GM10248 (cell line): ENCODE data around the gene CFAP77.

ENCODE experiments used
- CTCF ChIA-PET: fragments of 300-600 bp; sonication (Branson Sonifier 250); formaldehyde crosslinking; extraction: SDS; loops from one replicate; lab custom pipeline; 2021; ENCODE audit warnings: antibody characterized with exemption; lab: Yijun Ruan, JAX
- POLR2A ChIA-PET: fragments of 350-650 bp; sonication (Branson Sonifier 250); formaldehyde crosslinking; extraction: SDS; loops from one replicate; lab custom pipeline; 2020; ENCODE audit warnings: antibody characterized with exemption; lab: Yijun Ruan, JAX
- DNase-seq: peaks from one replicate; pipeline ENCODE4 v3.0.0; 2012; ENCODE audit errors: extremely low spot score
- TF ChIP-seq, protein P1 (sequence below): IDR thresholded peaks from 2 replicates; pipeline ENCODE4 v1.5.1; 2012; ENCODE audit warnings: mild to moderate bottlenecking, low read depth; ENCODE audit errors: extremely low read depth, missing control alignments, control extremely low read depth

The CFAP77 gene

DNA sequence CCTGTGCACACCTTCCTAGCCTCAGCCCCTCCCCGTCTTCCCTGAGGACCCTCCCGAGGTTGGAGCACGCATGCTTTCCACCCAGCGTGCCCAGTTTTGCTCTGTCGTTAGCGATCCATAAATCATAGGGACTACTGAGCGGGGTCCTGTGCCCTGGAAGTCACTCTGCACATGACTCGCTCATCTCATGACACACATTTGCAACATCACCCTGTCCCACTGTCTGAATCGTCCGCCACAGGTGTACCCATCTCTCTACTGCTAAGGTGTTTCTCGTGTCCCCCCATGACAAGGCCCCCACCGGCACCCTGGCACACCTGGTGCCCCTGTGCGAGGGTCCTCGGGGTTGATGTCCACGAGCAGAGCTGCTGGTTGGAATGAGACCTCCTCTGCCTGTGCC lies 103.4 kb downstream of the CFAP77 start:
- DNase-seq: no peak
- TF ChIP-seq, protein P1, sequence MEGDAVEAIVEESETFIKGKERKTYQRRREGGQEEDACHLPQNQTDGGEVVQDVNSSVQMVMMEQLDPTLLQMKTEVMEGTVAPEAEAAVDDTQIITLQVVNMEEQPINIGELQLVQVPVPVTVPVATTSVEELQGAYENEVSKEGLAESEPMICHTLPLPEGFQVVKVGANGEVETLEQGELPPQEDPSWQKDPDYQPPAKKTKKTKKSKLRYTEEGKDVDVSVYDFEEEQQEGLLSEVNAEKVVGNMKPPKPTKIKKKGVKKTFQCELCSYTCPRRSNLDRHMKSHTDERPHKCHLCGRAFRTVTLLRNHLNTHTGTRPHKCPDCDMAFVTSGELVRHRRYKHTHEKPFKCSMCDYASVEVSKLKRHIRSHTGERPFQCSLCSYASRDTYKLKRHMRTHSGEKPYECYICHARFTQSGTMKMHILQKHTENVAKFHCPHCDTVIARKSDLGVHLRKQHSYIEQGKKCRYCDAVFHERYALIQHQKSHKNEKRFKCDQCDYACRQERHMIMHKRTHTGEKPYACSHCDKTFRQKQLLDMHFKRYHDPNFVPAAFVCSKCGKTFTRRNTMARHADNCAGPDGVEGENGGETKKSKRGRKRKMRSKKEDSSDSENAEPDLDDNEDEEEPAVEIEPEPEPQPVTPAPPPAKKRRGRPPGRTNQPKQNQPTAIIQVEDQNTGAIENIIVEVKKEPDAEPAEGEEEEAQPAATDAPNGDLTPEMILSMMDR: no peak
- CTCF ChIA-PET: no interaction called here
- POLR2A ChIA-PET: no interaction called here

DNA sequence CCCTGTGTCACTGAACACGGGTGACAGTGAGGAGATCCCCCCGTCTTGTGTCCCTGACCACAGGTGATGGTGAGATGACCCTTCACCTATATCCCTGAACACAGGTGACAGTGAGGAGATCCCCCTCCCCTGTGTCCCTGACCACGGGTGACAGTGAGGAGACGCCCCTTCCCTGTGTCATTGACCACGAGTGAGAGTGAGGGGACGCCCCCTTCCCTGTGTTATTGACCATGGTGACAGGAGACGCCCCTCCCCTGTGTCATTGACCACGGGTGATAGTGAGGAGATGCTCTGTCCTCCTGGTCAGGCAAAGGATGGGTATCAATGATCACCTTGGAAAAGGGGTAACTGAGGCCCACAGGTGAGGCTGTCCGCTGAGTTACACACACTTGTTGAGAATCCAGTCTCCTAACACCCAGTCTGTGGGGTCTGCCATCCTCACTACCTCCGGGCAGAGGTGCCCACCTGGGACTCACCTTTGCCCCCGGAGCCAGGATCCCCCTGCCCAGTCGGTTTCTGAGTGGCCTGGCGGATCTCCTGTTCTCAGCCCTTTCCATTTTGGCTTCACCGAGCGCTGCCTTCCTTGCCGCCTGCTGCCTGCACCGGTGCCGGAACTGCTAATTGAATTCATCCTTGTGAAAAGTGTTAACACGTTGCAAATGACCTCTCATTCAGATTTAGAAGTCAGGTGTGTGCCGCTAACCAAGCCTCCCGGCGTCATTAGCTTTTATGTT lies 104.2 kb downstream of the CFAP77 start:
- CTCF ChIA-PET: no interaction called here
- TF ChIP-seq, protein P1: no peak
- POLR2A ChIA-PET: no interaction called here
- DNase-seq: no peak

DNA sequence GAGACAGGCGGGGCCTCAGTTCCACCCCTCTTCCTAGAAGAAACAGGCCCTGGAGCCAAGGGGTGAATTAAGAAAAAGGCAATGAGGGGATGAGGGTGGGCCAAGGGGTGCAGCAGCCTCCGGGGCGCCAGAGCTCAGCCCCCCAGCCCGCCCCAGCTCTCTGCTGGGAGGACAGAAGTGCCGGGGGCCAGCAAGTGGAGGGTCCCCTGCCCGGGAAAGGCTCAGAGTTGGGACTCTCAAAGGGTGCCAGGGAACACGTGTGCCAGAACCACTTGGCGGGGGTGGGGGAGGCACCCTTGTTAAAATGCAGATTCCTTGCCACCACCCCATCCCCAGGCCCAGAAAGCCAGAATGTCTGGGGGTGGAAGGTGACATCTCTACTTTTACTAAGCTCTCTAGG lies 104.8 kb downstream of the CFAP77 start:
- ChIA-PET CTCF (interaction anchor here (4.3 kb wide), 1 partner anchor 9 kb away, joined by 27 read pairs; no protein-coding TSS in a partner anchor), POLR2A (no interaction called here)
- no peak for DNase-seq
- TF ChIP-seq, protein P1: no peak

DNA sequence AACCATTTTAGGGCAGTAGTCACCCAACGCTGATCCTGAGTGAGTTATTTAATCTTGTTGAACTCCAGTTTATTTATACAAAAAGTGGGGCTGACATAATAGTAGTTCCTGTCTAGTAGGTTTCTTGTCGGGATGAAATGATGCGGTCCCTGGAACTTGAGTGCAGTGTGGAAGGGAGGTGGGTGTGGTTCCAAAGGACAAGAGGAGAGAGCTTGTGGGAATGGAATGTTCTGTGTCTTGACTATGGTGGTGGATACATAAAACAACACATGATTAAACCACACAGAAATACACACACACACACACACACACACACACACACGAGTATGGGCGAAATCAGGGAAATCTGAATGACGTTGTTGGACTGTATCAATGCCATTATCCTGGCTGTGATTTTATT lies 106.3 kb downstream of the CFAP77 start:
- ChIA-PET CTCF (interaction anchor here (4.3 kb wide), 1 partner anchor 10 kb away, joined by 27 read pairs; no protein-coding TSS in a partner anchor), POLR2A (no interaction called here)
- TF ChIP-seq, protein P1: no peak
- no peak for DNase-seq

DNA sequence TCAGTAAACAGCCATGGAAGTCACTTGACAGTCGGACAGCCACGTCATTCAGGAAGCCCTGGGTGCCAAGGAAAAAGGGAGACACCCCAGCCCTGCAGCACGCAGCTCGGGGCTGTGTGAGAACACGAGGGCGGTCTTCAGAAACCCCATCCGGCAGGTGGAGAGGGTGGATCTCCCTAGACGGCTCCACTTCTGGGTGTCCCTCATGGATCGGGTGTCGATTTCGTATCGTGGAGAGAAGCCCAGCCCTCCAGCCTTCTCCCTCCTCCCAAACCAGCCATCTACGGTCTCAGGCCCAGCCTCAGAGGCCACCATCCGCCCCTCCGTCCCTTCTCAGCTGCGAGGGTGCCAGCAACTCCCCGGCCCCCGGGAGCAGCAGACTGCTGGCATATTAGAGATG lies 106.9 kb downstream of the CFAP77 start:
- ChIA-PET POLR2A (no interaction called here), CTCF (interaction anchor here (4.3 kb wide), 1 partner anchor 11 kb away, joined by 27 read pairs; no protein-coding TSS in a partner anchor)
- TF ChIP-seq, protein P1: no peak
- DNase-seq: no peak

DNA sequence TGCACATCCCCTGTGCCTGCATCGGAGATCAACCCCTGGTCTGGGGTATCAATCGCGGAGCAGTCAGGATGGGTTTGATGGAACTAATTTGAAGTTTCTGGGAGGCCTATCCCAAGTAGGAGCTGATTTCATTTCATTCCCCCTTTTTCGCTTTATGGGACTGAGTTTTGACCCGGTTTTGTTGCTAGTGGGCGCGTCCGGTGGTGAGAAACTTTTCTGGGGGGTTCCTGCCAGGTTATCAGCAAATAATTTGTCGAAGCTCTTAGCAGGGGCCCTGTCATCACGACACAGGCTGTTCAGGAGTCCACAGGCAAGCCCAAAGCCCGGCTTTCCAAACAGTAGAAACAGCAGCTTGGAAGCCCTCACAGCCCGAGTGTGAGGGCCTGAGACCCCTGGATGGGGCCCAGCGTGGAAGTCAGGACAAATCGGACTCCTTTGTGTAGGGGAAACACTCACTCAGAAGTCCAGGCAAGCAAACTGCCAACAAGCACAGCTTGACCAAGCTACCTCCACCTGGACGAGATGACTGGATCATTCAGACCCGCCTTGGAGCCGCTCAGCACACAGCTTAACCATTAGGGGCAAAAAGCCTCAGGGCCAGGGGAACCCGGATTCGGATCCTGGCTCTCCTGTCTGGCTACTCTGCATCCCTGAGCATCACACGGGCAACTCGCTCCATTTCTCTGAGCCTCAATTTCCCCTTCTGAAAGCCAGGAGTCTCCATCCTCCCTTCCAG lies 108.0 kb downstream of the CFAP77 start:
- TF ChIP-seq, protein P1: no peak
- POLR2A ChIA-PET: no interaction called here
- DNase-seq: no peak
- CTCF ChIA-PET: interaction anchor here (1.2 to 4.3 kb wide), 3 partner anchors 12 to 383 kb away, joined by 3 to 27 read pairs (median 3); no protein-coding TSS in a partner anchor
